ENCODE data around the gene FBXL19. TPM values are rescaled to one million over a fixed set of nuclear protein-coding genes. Genes with fewer than 3 reads are reported as not detected.
A peak's percentile ranks its signal among the peaks of the same experiment; 100 is the strongest.

FBXL19 gene
- total and polyA plus RNA-seq, 10 donors: 4.3 to 24.7 (median 17.4) TPM

DNA sequence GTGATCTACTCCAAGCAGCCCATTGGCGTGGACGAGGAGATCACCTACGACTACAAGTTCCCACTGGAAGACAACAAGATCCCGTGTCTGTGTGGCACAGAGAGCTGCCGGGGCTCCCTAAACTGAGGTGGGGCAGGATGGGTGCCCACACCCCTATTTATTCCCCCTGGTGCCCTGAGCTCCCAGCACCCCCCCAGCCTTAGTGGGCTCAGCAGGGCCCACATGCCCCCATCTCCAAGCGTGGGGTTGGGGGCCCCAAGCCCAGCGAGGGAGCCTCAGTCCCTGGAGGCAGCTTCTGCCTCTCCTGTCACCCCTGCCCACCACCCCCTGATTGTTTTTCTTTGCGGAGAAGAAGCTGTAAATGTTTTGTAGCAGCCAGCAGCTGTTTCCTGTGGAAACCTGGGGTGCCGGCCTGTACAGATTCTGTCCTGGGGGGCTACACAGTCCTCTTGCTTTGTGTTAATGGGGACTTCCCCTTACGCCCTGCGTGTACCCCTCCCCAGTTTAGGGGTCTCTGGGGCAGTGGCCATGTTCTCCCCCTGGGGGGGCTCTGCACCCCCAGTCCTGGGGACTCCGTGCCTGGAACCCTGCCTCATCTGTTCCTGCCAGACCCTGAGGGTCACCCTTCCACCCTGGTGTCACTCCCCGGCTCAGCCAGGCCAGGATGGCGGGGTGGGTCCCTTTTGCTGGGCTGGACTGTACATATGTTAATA lies 60.7 kb downstream of the FBXL19 start:
- H3K27ac ChIP-seq: peak overlapping the region in 5 of 8 donors; percentile 15 to 81 (median 78)
- WGBS, 5 donors: 71 to 75% (median 74%) methylated on average over 9 to 14 of the region's 14 CpGs
- H3K36me3 ChIP-seq: peaks cover 0 to 86% (median 59%) of the 10 kb centered on the region in 6 donors
- H3K4me1 ChIP-seq: peaks cover 6 to 30% (median 25%) of the 10 kb centered on the region in 6 donors
- intact Hi-C loops (cut with DNase I; ENCODE audit: low total_unique reads): loop anchor here (10.0 kb wide), 1 partner anchor 111 kb away; the partner anchor contains the start of gene VKORC1
- TF ChIP-seq, protein P1, sequence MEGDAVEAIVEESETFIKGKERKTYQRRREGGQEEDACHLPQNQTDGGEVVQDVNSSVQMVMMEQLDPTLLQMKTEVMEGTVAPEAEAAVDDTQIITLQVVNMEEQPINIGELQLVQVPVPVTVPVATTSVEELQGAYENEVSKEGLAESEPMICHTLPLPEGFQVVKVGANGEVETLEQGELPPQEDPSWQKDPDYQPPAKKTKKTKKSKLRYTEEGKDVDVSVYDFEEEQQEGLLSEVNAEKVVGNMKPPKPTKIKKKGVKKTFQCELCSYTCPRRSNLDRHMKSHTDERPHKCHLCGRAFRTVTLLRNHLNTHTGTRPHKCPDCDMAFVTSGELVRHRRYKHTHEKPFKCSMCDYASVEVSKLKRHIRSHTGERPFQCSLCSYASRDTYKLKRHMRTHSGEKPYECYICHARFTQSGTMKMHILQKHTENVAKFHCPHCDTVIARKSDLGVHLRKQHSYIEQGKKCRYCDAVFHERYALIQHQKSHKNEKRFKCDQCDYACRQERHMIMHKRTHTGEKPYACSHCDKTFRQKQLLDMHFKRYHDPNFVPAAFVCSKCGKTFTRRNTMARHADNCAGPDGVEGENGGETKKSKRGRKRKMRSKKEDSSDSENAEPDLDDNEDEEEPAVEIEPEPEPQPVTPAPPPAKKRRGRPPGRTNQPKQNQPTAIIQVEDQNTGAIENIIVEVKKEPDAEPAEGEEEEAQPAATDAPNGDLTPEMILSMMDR (IDR thresholded peaks at IDR 0.05 in 8 of 11, conservative IDR thresholded peaks at IDR 0.05 in 3 of 11): no peak
- TF ChIP-seq POLR2A (IDR thresholded peaks at IDR 0.05): no peak
- TF ChIP-seq POLR2AphosphoS5 (IDR thresholded peaks at IDR 0.05): no peak
- H3K27me3 ChIP-seq (replicated peaks in 1 of 7): no peaks in the 10 kb centered on the region
- no peak overlapping the region for H3K4me3 ChIP-seq
- no peaks in the 10 kb centered on the region for H3K9me3 ChIP-seq
- no peak for DNase-seq

DNA sequence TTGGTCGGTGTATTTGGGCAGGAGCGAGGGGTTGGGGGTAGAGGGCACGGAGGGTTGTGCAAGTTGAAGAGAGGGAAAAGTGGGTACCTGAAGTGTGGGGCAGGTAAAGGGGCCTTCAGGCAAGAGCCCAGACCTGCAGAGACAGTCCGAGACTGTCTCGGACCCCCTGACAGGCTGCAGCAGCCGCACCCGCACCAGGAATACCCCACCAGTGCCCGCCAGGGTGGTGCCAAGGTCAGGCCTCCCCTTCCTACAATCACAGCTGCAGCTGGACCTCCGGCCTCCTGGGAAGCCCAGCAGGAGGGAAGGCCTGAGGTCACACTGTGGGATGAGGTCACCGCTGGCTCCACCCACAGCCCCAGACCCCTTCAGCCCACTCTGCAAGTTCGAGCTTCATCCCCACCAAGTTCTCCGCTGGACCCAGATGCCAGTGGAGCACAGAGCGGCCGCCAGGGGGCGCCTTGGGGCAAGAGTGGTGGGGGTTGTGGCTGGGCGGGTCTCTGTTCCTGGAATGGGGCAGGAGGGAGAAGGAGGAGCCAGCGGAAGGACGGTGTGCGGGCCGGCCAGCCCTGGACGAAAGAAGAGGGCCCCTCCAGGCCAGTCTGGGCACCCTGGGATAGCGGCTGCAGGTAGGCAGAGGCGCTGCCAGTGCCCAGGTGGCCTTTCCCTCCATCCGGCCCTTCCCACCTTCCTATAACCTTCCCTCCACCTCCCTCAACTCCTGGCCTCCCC lies 61.5 kb downstream of the FBXL19 start, which contains the start of gene HSD3B7:
Gene HSD3B7 (plus strand): TSS at position 539 of the 732 bp plus-strand sequence. CDS start 452 bp downstream, outside the sequence.
- no peaks in the 10 kb centered on the region for H3K27me3 ChIP-seq (replicated peaks in 1 of 7)

DNA sequence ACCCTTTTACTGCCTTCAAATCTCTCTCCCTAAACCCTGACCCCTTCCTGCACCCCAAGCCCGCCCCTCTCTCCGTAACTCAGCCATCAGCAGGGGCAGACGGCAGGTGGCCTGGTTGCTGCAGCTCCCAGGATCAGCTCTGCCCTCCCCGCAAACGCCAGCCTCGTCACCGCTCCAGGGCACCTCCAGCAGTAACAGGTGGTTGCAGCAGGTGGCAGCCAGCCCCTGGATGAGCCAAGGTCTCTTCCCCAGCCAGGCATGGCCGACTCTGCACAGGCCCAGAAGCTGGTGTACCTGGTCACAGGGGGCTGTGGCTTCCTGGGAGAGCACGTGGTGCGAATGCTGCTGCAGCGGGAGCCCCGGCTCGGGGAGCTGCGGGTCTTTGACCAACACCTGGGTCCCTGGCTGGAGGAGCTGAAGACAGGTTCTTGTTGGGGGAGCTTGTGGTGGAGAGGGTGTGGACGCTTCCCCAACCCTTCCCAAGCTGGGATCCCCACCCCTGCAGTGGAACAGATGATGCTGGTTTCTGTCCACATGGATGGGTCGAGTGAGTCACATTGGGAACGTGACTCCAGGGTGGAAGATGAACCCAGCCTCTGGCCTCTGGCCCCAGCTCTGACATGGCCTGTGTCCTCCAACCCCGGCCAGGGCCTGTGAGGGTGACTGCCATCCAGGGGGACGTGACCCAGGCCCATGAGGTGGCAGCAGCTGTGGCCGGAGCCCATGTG lies 62.2 kb downstream of the FBXL19 start:
- DNase-seq: no peak
- WGBS, 5 donors: 62 to 72% (median 70%) methylated on average over 12 to 20 of the region's 20 CpGs
- peaks cover 0 to 71% (median 44%) of the 10 kb centered on the region in 6 donors for H3K36me3 ChIP-seq
- H3K4me3 ChIP-seq: peak overlapping the region in 7 of 8 donors; percentile 27 to 65 (median 39)
- H3K4me1 ChIP-seq: peaks cover 6 to 30% (median 25%) of the 10 kb centered on the region in 6 donors
- H3K9me3 ChIP-seq: no peaks in the 10 kb centered on the region
- no peaks in the 10 kb centered on the region for H3K27me3 ChIP-seq (replicated peaks in 1 of 7)
- intact Hi-C loops (cut with DNase I; ENCODE audit: low total_unique reads): loop anchor here (5.0 to 10.0 kb wide), 2 partner anchors 109 to 457 kb away; partner anchors contain the start of genes VKORC1 and ZNF843
- peak overlapping the region; percentile 21 to 81 (median 70) for H3K27ac ChIP-seq
- TF ChIP-seq POLR2A (IDR thresholded peaks at IDR 0.05) (no peak), POLR2AphosphoS5 (IDR thresholded peaks at IDR 0.05) (no peak)
- TF ChIP-seq, protein P1 (IDR thresholded peaks at IDR 0.05 in 8 of 11, conservative IDR thresholded peaks at IDR 0.05 in 3 of 11): no peak

More for the DNA sequence above, 61.5 kb downstream of the FBXL19 start, which contains the start of gene HSD3B7:
- TF ChIP-seq POLR2AphosphoS5 (IDR thresholded peaks at IDR 0.05) (peak; percentile 67 to 86 (median 78)), POLR2A (IDR thresholded peaks at IDR 0.05) (no peak)
- TF ChIP-seq, protein P1 (IDR thresholded peaks at IDR 0.05 in 8 of 11, conservative IDR thresholded peaks at IDR 0.05 in 3 of 11): peak; percentile 93 to 98 (median 95)
- peak; percentile 97 for DNase-seq
- intact Hi-C loops (cut with DNase I; ENCODE audit: low total_unique reads): loop anchor here (5.0 to 10.0 kb wide), 2 partner anchors 110 to 457 kb away; partner anchors contain the start of genes VKORC1 and ZNF843
- Histone ChIP-seq H3K4me3 (peak within 1 kb of the TSS in 7 of 8 donors; percentile 27 to 65 (median 39)), H3K4me1 (peaks cover 6 to 30% (median 25%) of the 10 kb centered on the region in 6 donors), H3K36me3 (peaks cover 0 to 78% (median 51%) of the 10 kb centered on the region in 6 donors), H3K9me3 (no peaks in the 10 kb centered on the region), H3K27ac (peak within 1 kb of the TSS; percentile 21 to 81 (median 70))
- WGBS, 5 donors: 29 to 54% (median 34%) methylated on average over 17 to 24 of the region's 24 CpGs
